Heart right ventricle (tissue), 16 donors: Measurements from ENCODE around the gene EGLN1. TPM values are rescaled to one million over a fixed set of nuclear protein-coding genes. Genes with fewer than 3 reads are reported as not detected.
"Not testable (repeated sequence)": the region's sequence is repeated elsewhere in the genome, so short reads cannot be mapped to it uniquely, and the experiment has no call there.

Experiments used
- ATAC-seq, 8 donors: fragments of 200-7000 bp; cut with Tn5 transposase; one replicate each; pipeline ENCODE4 v1.9.1; 2020; ENCODE audit warnings: mild to moderate bottlenecking in 8 of 8, moderate library complexity in 8 of 8, moderate number of reproducible peaks in 1 of 8
- DNase-seq, 2 donors: peaks; one replicate each; pipeline ENCODE4 v3.0.0-alpha.2; 2020
- H3K27ac ChIP-seq, 10 donors: fragments of 200-600 bp; sonication (generic) in 2 of 10; one replicate each; pipeline versions ENCODE4 v1.5.0 to v1.8.0; 2020 to 2022; ENCODE audit warnings: mild to moderate bottlenecking in 3 of 10
- H3K27me3 ChIP-seq, 7 donors: fragments of 200-600 bp; one replicate each; pipeline ENCODE4 v1.8.0; 2021 to 2022; ENCODE audit warnings: mild to moderate bottlenecking in 2 of 7
- H3K36me3 ChIP-seq, 9 donors: fragments of 200-600 bp; sonication (generic) in 1 of 9; one replicate each; pipeline versions ENCODE4 v1.5.0 to v1.8.0; 2020 to 2022; ENCODE audit warnings: mild to moderate bottlenecking in 2 of 9
- H3K4me1 ChIP-seq, 9 donors: fragments of 200-600 bp; sonication (generic) in 1 of 9; one replicate each; pipeline versions ENCODE4 v1.5.0 to v1.8.0; 2020 to 2022; ENCODE audit warnings: mild to moderate bottlenecking in 4 of 9
- H3K4me3 ChIP-seq, 10 donors: fragments of 200-600 bp; sonication (generic) in 2 of 10; one replicate each; pipeline versions ENCODE4 v1.5.0 to v1.8.0; 2020 to 2022; ENCODE audit warnings: mild to moderate bottlenecking in 7 of 10, moderate library complexity in 2 of 10
- H3K9me3 ChIP-seq, 11 donors: fragments of 200-600 bp in 10 of 11; sonication (generic) in 2 of 11; one replicate each; pipeline versions ENCODE4 v1.5.0 to v1.8.0; 2013 to 2022; ENCODE audit warnings: mild to moderate bottlenecking in 2 of 11, control low read depth in 1 of 11, moderate library complexity in 1 of 11
- CTCF ChIP-seq, 9 donors: fragments of 200-600 bp; sonication (generic) in 2 of 9; IDR thresholded peaks; one replicate each; pipeline versions ENCODE4 v1.5.0 to v1.8.0; 2021 to 2022; ENCODE audit warnings: antibody characterized with exemption in 9 of 9, mild to moderate bottlenecking in 5 of 9, moderate library complexity in 1 of 9
- WGBS, 2 donors: extraction: QIAGEN DNeasy Blood & Tissue Kit; methylation state at CpG; one replicate each; pipeline ENCODE4 v1.1.7; 2013; ENCODE audit warnings: inconsistent platforms in 1 of 2; 5-methylcytosine and 5-hydroxymethylcytosine counted together
- intact Hi-C, 10 donors: fragments of 100-400 bp; cut with DNase I; formaldehyde crosslinking; loops; one replicate each; pipeline versions ENCODE4 v1.11.1 to v1.14.2; 2022
- polyA plus RNA-seq, 2 donors: library from polyadenylated mRNA; stranded (reverse); fragments of 200-250 nt; gene quantifications; one replicate each; pipeline ENCODE4 v1.2.3, GENCODE V29; 2013
- total RNA-seq, 10 donors: library from RNA; stranded (reverse); fragmentation: NEBNext Ultra II Directional in 3 of 10; extraction: Animal tissue kit (Norgen Biotek cat#: 25700) in 3 of 10; gene quantifications; one replicate each; pipeline versions ENCODE4 v1.2.1 to v1.2.4, GENCODE V29; 2021 to 2023
- donor health status: Arrhythmogenic right ventricular cardiomyopathy.
- donor health status: ischemic (EF 13 %, LVEDD 7.1; RV severe dilation, severe dysfunction).
- donor health status: healthy with polysubstance abuse.
- donor health status: DM: no; HTN: yes; CAD: no.
- donor health status: DM: no; HTN: no; CAD: no.
- donor health status: ischemic (EF 25% LVEDD 6.9; RV normal size, moderate dysfunction).
- donor health status: ischemic (EF 25% LVEDD 5.7; RV mildly dilated, moderate dysfunction).
- donor health status: healthy.
- donor health status: DM: yes; HTN: yes; CAD: no.
- donor health status: Ischemic cardiomyopathy.
- donor health status: ischemic (EF 35%, LVEDD 5.7; RV mildly dilated, moderate dysfunction).
- donor health status: nonischemic (EF 11% LVEDD 7.7; RV severe dilation, severe dysfunction).
- donor health status: DM: yes; HTN: yes; CAD: no.
- donor health status: PGD.
- donor health status: ischemic (EF 29% LVEDD 5.4; RV normal size, mild dysfunction).
- donor health status: nonischemic (EF 23%, LVEDD 6.1; RV moderate dilation, normal function).

EGLN1 gene
- total and polyA plus RNA-seq, 12 donors: 13.0 to 104 (median 65.8) TPM

- DNase-seq: no peak
- intact Hi-C loops: loop anchor here in 1 of 10 donors (10.0 kb wide), 1 partner anchor 252 kb away; no protein-coding TSS in a partner anchor
- Histone ChIP-seq H3K27ac (peak overlapping the region in 1 of 10 donors; percentile 70), H3K9me3 (no peaks in the 10 kb centered on the region), H3K4me1 (peaks cover 0 to 32% (median 12%) of the 10 kb centered on the region in 9 donors), H3K36me3 (peaks cover 0 to 62% (median 29%) of the 10 kb centered on the region in 9 donors), H3K4me3 (no peak overlapping the region), H3K27me3 (no peaks in the 10 kb centered on the region)
- TF ChIP-seq CTCF (IDR thresholded peaks at IDR 0.05): no peak
- ATAC-seq: no peak
- 58 to 69% methylated on average over 2 of the region's 2 CpGs for WGBS, 2 donors
Observed at GRCh38 chr1:231353086-231353485, 69.0 kb downstream of the EGLN1 start.

GRCh38 chr1:231351816-231352215, 70.3 kb downstream of the EGLN1 start:
- intact Hi-C loops: loop anchor here in 1 of 10 donors (10.0 kb wide), 1 partner anchor 253 kb away; no protein-coding TSS in a partner anchor
- H3K27ac ChIP-seq: peak overlapping the region in 9 of 10 donors; percentile 13 to 70 (median 30)
- peaks cover 0 to 75% (median 36%) of the 10 kb centered on the region in 9 donors for H3K36me3 ChIP-seq

GRCh38 chr1:231348856-231349255, 73.2 kb downstream of the EGLN1 start:
- WGBS, 2 donors: 91 to 96% methylated on average over 1 of the region's 1 CpG
- DNase-seq, H3K27ac ChIP-seq, H3K27me3 ChIP-seq, H3K4me3 ChIP-seq, ATAC-seq, intact Hi-C loops, H3K9me3 ChIP-seq: not testable (repeated sequence)
- peaks cover 0 to 23% (median 5%) of the 10 kb centered on the region in 9 donors for H3K4me1 ChIP-seq
- peaks cover 0 to 95% (median 36%) of the 10 kb centered on the region in 9 donors for H3K36me3 ChIP-seq

More at GRCh38 chr1:231351816-231352215, 70.3 kb downstream of the EGLN1 start:
- DNase-seq (no peak), ATAC-seq (peak in 2 of 8 donors; percentile 41 to 55)
- Histone ChIP-seq H3K4me1 (peaks cover 0 to 23% (median 5%) of the 10 kb centered on the region in 9 donors), H3K4me3 (no peak overlapping the region), H3K27me3 (no peaks in the 10 kb centered on the region), H3K9me3 (no peaks in the 10 kb centered on the region)
- no peak for TF ChIP-seq CTCF (IDR thresholded peaks at IDR 0.05)
- WGBS, 2 donors: 53 to 64% methylated on average over 2 of the region's 2 CpGs

GRCh38 chr1:231348442-231348841, 73.6 kb downstream of the EGLN1 start:
- DNase-seq (no peak), ATAC-seq (no peak)
- Histone ChIP-seq H3K4me1 (peaks cover 0 to 23% (median 6%) of the 10 kb centered on the region in 9 donors), H3K4me3 (no peak overlapping the region), H3K27me3 (no peaks in the 10 kb centered on the region), H3K27ac (no peak overlapping the region), H3K36me3 (peaks cover 0 to 99% (median 36%) of the 10 kb centered on the region in 9 donors), H3K9me3 (no peaks in the 10 kb centered on the region)
- TF ChIP-seq CTCF (IDR thresholded peaks at IDR 0.05): no peak
- intact Hi-C loops: no loop called here
- 94 to 95% methylated on average over 4 of the region's 4 CpGs for WGBS, 2 donors

- no peak overlapping the region for H3K4me3 ChIP-seq
- DNase-seq (no peak), ATAC-seq (no peak)
- H3K4me1 ChIP-seq: peaks cover 0 to 23% (median 6%) of the 10 kb centered on the region in 9 donors
- H3K9me3 ChIP-seq: no peaks in the 10 kb centered on the region
- TF ChIP-seq CTCF (IDR thresholded peaks at IDR 0.05): no peak
- intact Hi-C loops: no loop called here
- H3K36me3 ChIP-seq: peaks cover 0 to 99% (median 36%) of the 10 kb centered on the region in 9 donors
- 95 to 98% methylated on average over 4 of the region's 4 CpGs for WGBS, 2 donors
- H3K27me3 ChIP-seq: no peaks in the 10 kb centered on the region
- H3K27ac ChIP-seq: no peak overlapping the region
Observed at GRCh38 chr1:231347961-231348360, 74.1 kb downstream of the EGLN1 start.
